Stimulated activated CD4-positive, alpha-beta T cell treated with anti-CD3 and anti-CD28 coated beads, Interleukin-12 subunit alpha, Interleukin-12 subunit beta, amount 100 ng/mL, for 48 hours (primary cell): Measurements from ENCODE around the gene PCDH7.

ENCODE experiments used
- DNase-seq, 3 donors: peaks; one replicate each; pipeline ENCODE4 v3.0.0-alpha.2; 2020; ENCODE audit warnings: low read depth in 2 of 3, low spot score in 1 of 3

The PCDH7 gene

DNA sequence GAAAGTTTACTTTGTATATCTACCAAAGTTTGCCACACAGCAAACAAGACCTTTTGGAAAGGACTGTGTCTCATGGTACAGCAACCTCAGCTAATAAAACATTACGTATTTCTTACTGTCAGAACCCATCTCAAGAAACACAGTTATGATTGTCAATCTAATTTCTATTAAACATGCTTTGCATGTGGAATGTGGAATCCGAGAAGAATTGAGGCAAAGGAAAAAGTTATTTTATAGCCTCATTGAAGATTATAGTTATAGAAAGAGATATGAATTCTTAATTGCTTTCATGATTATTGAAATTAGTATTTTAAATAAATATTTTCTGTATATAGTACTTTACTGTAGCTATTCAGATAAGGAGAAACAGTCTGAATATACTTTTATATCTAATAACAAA lies 5.4 kb downstream of the PCDH7 start:
- DNase-seq: no peak

DNA sequence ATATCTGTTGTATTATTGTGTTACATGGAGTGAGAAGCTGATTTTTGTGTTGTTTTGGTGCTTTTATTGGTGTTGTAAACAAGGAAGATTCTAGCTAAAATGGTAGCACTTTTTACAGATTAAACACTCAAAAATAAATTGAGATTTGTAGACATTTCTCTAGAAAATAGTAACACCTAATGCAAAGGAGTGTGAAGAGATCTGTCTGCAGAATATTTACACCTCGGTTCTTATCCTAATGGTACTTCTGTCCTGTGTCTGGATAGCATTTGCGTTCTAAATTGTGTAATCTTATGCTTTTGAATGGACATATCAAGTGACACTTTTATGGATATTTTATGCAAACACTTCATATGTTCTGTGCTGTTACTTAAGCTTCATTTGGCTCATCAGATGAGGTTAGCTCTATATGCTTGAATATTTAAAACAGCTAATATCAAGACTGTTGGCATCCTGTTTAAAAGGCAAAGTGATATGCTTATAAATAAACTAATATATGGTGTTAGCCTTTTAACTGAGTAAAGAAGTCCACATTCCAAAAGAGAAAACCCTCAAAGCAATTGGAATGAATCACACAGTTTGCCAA lies 6.0 kb downstream of the PCDH7 start:
- no peak for DNase-seq

GRCh38 chr4:30727409-30727808 lies 7.2 kb downstream of the PCDH7 start:
- DNase-seq: no peak

DNA sequence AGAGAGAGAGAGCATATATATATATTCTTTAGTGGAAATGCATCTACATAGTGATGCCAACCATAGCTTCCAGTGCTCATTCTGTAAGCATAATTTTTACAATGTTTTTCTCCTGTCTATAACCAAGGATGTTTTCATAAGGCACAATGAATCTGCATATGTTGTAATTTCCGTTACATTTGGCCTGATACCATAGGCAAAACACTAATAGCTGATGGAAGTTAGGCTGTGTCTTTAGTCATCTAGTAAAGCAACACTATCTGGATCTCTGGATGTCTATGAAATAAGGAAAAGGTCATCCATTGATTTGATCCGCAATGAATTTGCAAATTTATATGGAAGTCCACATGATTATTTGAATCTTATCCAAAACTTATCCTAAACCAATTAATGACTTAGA lies 8.1 kb downstream of the PCDH7 start:
- no peak for DNase-seq

- DNase-seq: no peak
Observed at GRCh38 chr4:30743897-30744296, 23.7 kb downstream of the PCDH7 start.

- DNase-seq: no peak
Observed at GRCh38 chr4:30744386-30744785, 24.2 kb downstream of the PCDH7 start.

DNA sequence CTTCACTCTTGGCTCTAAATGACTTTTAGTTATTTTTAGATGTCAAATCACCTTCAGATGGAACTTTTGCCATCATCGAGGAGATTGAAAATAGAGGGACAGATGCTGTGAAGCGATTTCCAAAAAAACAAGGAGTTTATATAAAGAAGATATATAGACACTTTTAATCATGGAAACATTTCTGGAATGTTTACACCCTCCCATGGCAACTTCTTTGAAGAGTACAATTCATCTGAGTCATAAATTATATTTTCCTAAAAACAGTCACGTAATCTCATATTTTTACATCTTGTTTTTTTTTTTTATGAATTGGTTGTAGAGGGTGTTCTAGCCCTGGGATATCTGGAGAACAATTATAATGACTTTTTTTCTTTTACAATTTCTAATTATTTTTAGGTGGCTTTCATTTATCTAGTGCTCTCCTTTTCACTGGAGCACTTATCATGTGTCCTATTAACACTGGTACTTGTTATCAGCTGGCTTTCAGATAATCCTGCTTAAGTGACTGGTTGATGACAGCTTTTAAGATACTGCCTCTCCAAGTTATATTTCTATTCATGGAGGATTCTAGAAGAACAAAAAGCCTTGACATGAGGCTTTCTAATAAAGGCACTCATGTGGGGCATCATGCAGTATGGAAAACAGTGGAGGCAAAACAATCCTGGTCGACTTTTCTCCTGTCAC lies 24.9 kb downstream of the PCDH7 start:
- no peak for DNase-seq

- DNase-seq: no peak
Observed at GRCh38 chr4:30746735-30747134, 26.6 kb downstream of the PCDH7 start.

- no peak for DNase-seq
Observed at GRCh38 chr4:30753316-30753715, 33.1 kb downstream of the PCDH7 start.

DNA sequence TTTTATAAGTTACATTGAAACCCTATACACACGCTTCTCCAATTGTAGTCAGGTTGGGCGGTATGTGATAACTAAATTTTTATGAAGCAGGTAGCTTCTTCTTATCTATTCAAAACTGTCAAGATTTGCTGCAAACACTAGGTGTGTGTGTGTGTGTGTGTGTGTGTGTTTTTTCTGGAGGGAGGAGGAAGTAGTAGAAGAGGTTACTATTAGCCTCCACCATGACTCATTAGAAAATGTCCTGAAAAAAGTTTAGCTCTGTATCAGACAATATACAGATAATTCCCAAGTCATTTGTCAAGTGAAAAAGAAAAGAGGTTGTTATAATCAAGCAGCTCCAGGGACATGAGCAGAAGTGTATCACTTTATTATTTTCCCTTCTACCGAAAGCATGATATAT lies 33.9 kb downstream of the PCDH7 start:
- no peak for DNase-seq

GRCh38 chr4:30755346-30755745 lies 35.2 kb downstream of the PCDH7 start:
- DNase-seq: no peak

DNA sequence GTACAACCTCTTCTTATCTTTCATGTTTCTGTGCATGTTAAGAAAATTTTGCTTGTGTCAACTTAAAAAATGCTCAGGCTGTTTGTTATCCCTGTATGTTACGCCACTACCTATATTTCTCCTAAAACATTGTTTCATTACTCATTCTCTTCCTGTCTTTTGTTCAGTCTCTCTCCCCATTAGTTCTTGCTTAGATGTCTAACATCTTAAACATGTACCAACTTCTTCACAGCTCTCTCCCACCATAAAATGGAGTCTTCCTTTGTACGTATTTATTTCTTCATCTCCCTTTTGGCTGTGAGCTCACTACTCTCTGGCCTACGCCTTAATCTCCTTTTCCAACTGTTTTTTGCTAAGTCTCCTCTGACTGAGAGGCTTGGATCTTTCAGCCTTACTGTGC lies 36.4 kb downstream of the PCDH7 start:
- no peak for DNase-seq

GRCh38 chr4:30757357-30757756 lies 37.2 kb downstream of the PCDH7 start:
- no peak for DNase-seq

GRCh38 chr4:30760551-30760950 lies 40.4 kb downstream of the PCDH7 start:
- no peak for DNase-seq

DNA sequence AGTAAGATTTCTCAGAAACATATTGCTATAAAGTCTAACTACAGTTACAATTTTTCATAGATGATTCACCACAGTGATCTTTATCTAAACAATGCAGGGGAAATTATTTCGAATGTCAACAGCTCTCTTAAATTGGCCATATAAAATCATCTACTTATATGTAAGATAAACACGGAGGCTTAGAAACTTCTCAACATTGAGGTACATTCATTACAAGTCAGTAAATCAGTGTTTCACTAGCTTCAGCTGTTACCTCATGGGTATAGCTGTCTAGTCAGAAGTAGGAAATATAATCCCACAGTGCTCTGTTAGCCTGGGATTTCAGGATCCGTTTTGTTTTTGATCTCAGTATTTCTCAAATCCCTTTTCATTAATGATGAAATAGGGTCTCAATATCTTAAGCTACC lies 43.2 kb downstream of the PCDH7 start:
- DNase-seq: no peak

- no peak for DNase-seq
Observed at GRCh38 chr4:30765022-30765421, 44.9 kb downstream of the PCDH7 start.

GRCh38 chr4:30767147-30767845 lies 47.1 kb downstream of the PCDH7 start:
- no peak for DNase-seq

DNA sequence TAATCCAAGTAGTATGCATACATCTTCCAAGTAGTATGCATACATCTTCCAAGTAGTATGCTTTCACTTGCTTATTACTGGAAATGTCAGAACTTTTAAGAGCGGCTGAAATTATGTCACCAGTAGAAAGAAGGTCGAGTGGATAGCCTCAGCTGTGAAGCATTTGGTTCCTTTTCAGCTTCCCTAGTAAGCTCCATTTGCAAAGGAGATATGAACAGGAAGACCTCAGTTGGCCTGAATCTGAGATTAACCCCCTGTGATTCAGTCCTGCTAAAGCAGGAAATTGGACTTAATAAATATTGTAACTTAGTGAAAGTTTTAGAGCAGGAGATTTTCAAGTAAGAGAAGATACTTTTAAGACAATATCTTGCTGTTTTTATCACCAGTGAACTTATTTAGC lies 48.1 kb downstream of the PCDH7 start:
- DNase-seq: no peak

GRCh38 chr4:30769093-30769492 lies 48.9 kb downstream of the PCDH7 start:
- no peak for DNase-seq

DNA sequence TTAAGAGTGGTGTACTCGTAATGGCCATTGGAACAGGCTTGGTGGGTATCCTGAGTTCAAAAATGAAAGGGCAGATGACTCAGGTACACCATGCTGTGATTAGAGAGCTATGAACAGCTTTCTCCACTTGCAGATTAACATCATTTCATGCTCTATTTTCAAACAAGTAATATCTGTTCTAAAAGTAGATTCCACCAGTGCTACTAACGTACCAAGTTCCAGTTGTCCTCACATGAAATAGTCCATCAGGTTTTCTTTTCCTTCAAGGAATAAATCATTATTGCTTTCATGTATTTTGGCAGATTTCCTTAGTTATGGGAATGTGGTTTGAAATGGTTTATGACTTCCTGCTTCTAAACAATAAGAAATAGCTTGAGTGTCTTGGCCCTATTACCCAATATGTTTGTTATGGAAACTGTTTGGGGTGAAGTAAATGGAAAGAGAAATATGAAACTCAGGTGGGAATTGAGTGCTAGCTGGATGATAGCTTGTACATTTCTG lies 49.9 kb downstream of the PCDH7 start:
- no peak for DNase-seq

GRCh38 chr4:30770812-30771211 lies 50.6 kb downstream of the PCDH7 start:
- DNase-seq: no peak

DNA sequence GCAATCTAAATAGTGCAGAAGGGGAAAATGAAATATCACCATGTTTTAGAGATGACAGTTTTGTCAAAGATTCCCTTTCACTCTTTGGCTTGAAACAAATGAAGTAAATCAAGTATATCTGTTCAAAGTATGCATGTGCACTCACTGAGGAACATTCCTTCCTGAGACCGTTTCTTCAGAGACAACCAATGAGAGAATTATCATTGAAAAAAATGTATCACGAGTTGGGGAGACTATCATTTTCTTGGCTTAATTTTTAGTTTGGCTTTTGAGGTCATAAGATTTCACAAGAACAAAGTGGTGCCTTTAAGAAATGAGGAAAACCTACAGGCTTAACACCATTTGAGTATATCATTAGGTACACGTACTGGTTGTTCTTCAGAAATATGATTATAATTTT lies 56.3 kb downstream of the PCDH7 start:
- DNase-seq: no peak
